Hepatocyte (in vitro differentiated cells): ENCODE measurements around the gene ECE1. TPM values are rescaled to one million over a fixed set of nuclear protein-coding genes. Genes with fewer than 3 reads are reported as not detected.

Source experiments
- DNase-seq: peaks from one replicate; pipeline ENCODE4 v3.0.0-alpha.2; 2016; ENCODE audit warnings: low spot score
- H2AFZ ChIP-seq: fragments of 200-600 bp; sonication (generic); 2 replicates; pipeline ENCODE4 v1.6.0; 2016; ENCODE audit warnings: antibody characterized with exemption, mild to moderate bottlenecking
- H3K27ac ChIP-seq: fragments of 200-600 bp; sonication (generic); 2 replicates; pipeline ENCODE4 v1.5.1; 2016; ENCODE audit warnings: mild to moderate bottlenecking
- H3K27me3 ChIP-seq: fragments of 200-600 bp; sonication (generic); 2 replicates; pipeline ENCODE4 v1.6.1; 2016
- H3K36me3 ChIP-seq: fragments of 200-600 bp; sonication (generic); replicated peaks from 2 replicates; pipeline ENCODE4 v1.5.1; 2016; ENCODE audit warnings: low read depth; ENCODE audit not compliant: insufficient read depth
- H3K4me1 ChIP-seq: fragments of 200-600 bp; sonication (generic); 2 replicates; pipeline ENCODE4 v1.5.1; 2016; ENCODE audit warnings: mild to moderate bottlenecking, moderate library complexity; ENCODE audit not compliant: insufficient read depth
- H3K4me2 ChIP-seq: fragments of 200-600 bp; sonication (generic); 2 replicates; pipeline ENCODE4 v1.6.0; 2016
- H3K4me3 ChIP-seq: fragments of 200-600 bp; sonication (generic); 2 replicates; pipeline ENCODE4 v1.5.1; 2016; ENCODE audit warnings: mild to moderate bottlenecking
- H3K79me2 ChIP-seq: fragments of 200-600 bp; sonication (generic); 2 replicates; pipeline ENCODE4 v1.6.0; 2017; ENCODE audit warnings: mild to moderate bottlenecking
- H3K9me2 ChIP-seq: fragments of 200-600 bp; sonication (generic); replicated peaks from 2 replicates; pipeline ENCODE4 v1.6.0; 2017; ENCODE audit warnings: mild to moderate bottlenecking; ENCODE audit not compliant: insufficient read depth
- H3K9me3 ChIP-seq: fragments of 200-600 bp; sonication (generic); 2 replicates; pipeline ENCODE4 v1.5.1; 2016; ENCODE audit warnings: low read depth, mild to moderate bottlenecking
- H4K20me1 ChIP-seq: fragments of 200-600 bp; sonication (generic); 2 replicates; pipeline ENCODE4 v1.6.0; 2016; ENCODE audit warnings: mild to moderate bottlenecking; ENCODE audit not compliant: insufficient read depth, poor library complexity, severe bottlenecking
- CTCF ChIP-seq: fragments of 200-600 bp; sonication (generic); IDR thresholded peaks from 2 replicates; pipeline ENCODE4 v1.5.1; 2016; ENCODE audit warnings: antibody characterized with exemption, mild to moderate bottlenecking; ENCODE audit not compliant: poor library complexity
- EZH2 ChIP-seq: fragments of 200-600 bp; sonication (generic); IDR thresholded peaks from 2 replicates; pipeline ENCODE4 v1.6.1; 2016; ENCODE audit warnings: antibody characterized with exemption, mild to moderate bottlenecking, borderline replicate concordance
- EZH2phosphoT487 ChIP-seq: fragments of 200-600 bp; sonication (generic); IDR thresholded peaks from one replicate; pipeline ENCODE4 v1.6.1; 2018; ENCODE audit warnings: antibody characterized with exemption, mild to moderate bottlenecking, low read depth, moderate library complexity; ENCODE audit not compliant: unreplicated experiment, severe bottlenecking
- WGBS: methylation state at CpG from one replicate; pipeline ENCODE4 v1.1.6; 2016; ENCODE audit warnings: low lambda C conversion rate; ENCODE audit errors: missing lambda C conversion rate; 5-methylcytosine and 5-hydroxymethylcytosine counted together
- polyA plus RNA-seq: library from polyadenylated mRNA; unstranded; fragments of >200 nt; fragmentation: Nextera tagmentation; extraction: Ambion mirVana; gene quantifications from 2 replicates; pipeline ENCODE4 v1.2.1, GENCODE V29; 2016
- total RNA-seq: library from RNA; depleted of rRNA; stranded (reverse); fragments of >200 nt; gene quantifications from 2 replicates; pipeline ENCODE4 v1.2.3, GENCODE V29; 2014

ECE1 gene
- total and polyA plus RNA-seq, 2 experiments from 2014 or later, result 60.8 to 90.6 TPM

GRCh38 chr1:21245688-21246229 is 44.5 kb downstream of the ECE1 start:
- no peaks in the 10 kb centered on the region for H3K9me3 ChIP-seq
- H3K9me2 ChIP-seq, result no peaks in the 10 kb centered on the region
- TF ChIP-seq EZH2 (no peak), CTCF (no peak), EZH2phosphoT487 (no peak)
- no peak overlapping the region for H2AFZ ChIP-seq
- DNase-seq, result no peak
- no peaks in the 10 kb centered on the region for H3K36me3 ChIP-seq
- no peaks in the 10 kb centered on the region for H3K27me3 ChIP-seq
- H3K27ac ChIP-seq, result no peak overlapping the region
- no peak overlapping the region for H3K4me3 ChIP-seq
- no peak overlapping the region for H3K4me2 ChIP-seq
- no peaks in the 10 kb centered on the region for H4K20me1 ChIP-seq
- WGBS, result 98% methylated on average over 4 of the region's 4 CpGs
- peaks cover 26% of the 10 kb centered on the region for H3K79me2 ChIP-seq
- peaks cover 5% of the 10 kb centered on the region for H3K4me1 ChIP-seq

- no peaks in the 10 kb centered on the region for H3K9me3 ChIP-seq
- no peak overlapping the region for H3K4me3 ChIP-seq
- H3K27me3 ChIP-seq, result no peaks in the 10 kb centered on the region
- WGBS, result 92% methylated on average over 10 of the region's 11 CpGs
- H3K36me3 ChIP-seq, result no peaks in the 10 kb centered on the region
- H3K4me2 ChIP-seq, result no peak overlapping the region
- no peak overlapping the region for H2AFZ ChIP-seq
- H3K9me2 ChIP-seq, result no peaks in the 10 kb centered on the region
- H3K79me2 ChIP-seq, result peaks cover 23% of the 10 kb centered on the region
- H3K4me1 ChIP-seq, result peaks cover 5% of the 10 kb centered on the region
- no peak overlapping the region for H3K27ac ChIP-seq
- no peak for DNase-seq
- no peaks in the 10 kb centered on the region for H4K20me1 ChIP-seq
- no peak for TF ChIP-seq EZH2phosphoT487
- TF ChIP-seq CTCF, result peak; percentile 9
These were observed 45.1 kb downstream of the ECE1 start for GRCh38 chr1:21244986-21245687.

GRCh38 chr1:21244154-21244553 is 46.1 kb downstream of the ECE1 start:
- Histone ChIP-seq H3K27me3 (no peaks in the 10 kb centered on the region), H3K79me2 (peaks cover 17% of the 10 kb centered on the region), H3K36me3 (no peaks in the 10 kb centered on the region), H3K4me3 (no peak overlapping the region), H3K4me2 (no peak overlapping the region), H4K20me1 (no peaks in the 10 kb centered on the region), H3K9me3 (no peaks in the 10 kb centered on the region), H3K9me2 (no peaks in the 10 kb centered on the region), H3K27ac (no peak overlapping the region), H2AFZ (no peak overlapping the region), H3K4me1 (peaks cover 5% of the 10 kb centered on the region)
- DNase-seq, result no peak
- WGBS, result 99% methylated on average over 10 of the region's 10 CpGs
- TF ChIP-seq CTCF (no peak), EZH2 (no peak), EZH2phosphoT487 (no peak)
